A549 (cell line): ENCODE data around the gene KHDC1. TPM values are rescaled to one million over a fixed set of nuclear protein-coding genes. Genes with fewer than 3 reads are reported as not detected.

Source experiments
- polyA plus RNA-seq, 4 experiments: library from polyadenylated mRNA; depleted of rRNA in 3 of 4; stranded (reverse); fragments of >200 nt; fragmentation: RNase III in 1 of 4; extraction: RNeasy Plus Mini Kit Qiagen cat#74134 plus additional on column Dnase treatment in 1 of 4; gene quantifications; 2 replicates in 3 of 4; 3 replicates in 1 of 4; pipeline ENCODE4 v1.2.3, GENCODE V29; 2011 to 2017
- small RNA-seq, 6 experiments: library from RNA; depleted of rRNA; stranded (forward); fragments of <200 nt; gene quantifications; one replicate each; pipeline ENCODE3, GENCODE V24; 2012

KHDC1 gene
- polyA plus RNA-seq, 2 of the 4 experiments (the other 2 are of a cell fraction) = 4.5 to 5.2 TPM

Small RNA genes within 50 kb of the gene (small RNA-seq; reads per million reads assigned to genes)
- gene RPSAP41 = 0 reads per million in 6 experiments

Other genes with a start within 250 kb of the KHDC1 start
- 0.49 and 0.93 TPM in 2 replicates for gene KHDC1L, start 37.7 kb downstream of the KHDC1 start, polyA plus RNA-seq (2011; rRNA removed)
- gene KHDC1L, start 37.7 kb downstream of the KHDC1 start, polyA plus RNA-seq (2017; fragmentation: RNase III; extraction: RNeasy Plus Mini Kit Qiagen cat#74134 plus additional on column Dnase treatment) = 0.31 TPM in 1 of 3 replicates, not detected in the others
- gene DPPA5, start 91.1 kb upstream of the KHDC1 start, polyA plus RNA-seq (2011; rRNA removed) = not detected in 2 replicates
- gene DPPA5, start 91.1 kb upstream of the KHDC1 start, polyA plus RNA-seq (2017; fragmentation: RNase III; extraction: RNeasy Plus Mini Kit Qiagen cat#74134 plus additional on column Dnase treatment) = not detected in 3 replicates
- not detected in 2 replicates for gene KHDC3L, start 99.5 kb upstream of the KHDC1 start, polyA plus RNA-seq (2011; rRNA removed)
- not detected in 3 replicates for gene KHDC3L, start 99.5 kb upstream of the KHDC1 start, polyA plus RNA-seq (2017; fragmentation: RNase III; extraction: RNeasy Plus Mini Kit Qiagen cat#74134 plus additional on column Dnase treatment)
- gene OOEP, start 106.7 kb upstream of the KHDC1 start, polyA plus RNA-seq (2011; rRNA removed) = not detected in 2 replicates
- gene OOEP, start 106.7 kb upstream of the KHDC1 start, polyA plus RNA-seq (2017; fragmentation: RNase III; extraction: RNeasy Plus Mini Kit Qiagen cat#74134 plus additional on column Dnase treatment) = not detected in 3 replicates
- gene DDX43, start 131.6 kb upstream of the KHDC1 start, polyA plus RNA-seq (2011; rRNA removed) = not detected in 2 replicates
- gene DDX43, start 131.6 kb upstream of the KHDC1 start, polyA plus RNA-seq (2017; fragmentation: RNase III; extraction: RNeasy Plus Mini Kit Qiagen cat#74134 plus additional on column Dnase treatment) = not detected in 3 replicates
- gene CGAS, start 189.1 kb upstream of the KHDC1 start, polyA plus RNA-seq (2011; rRNA removed) = 4.6 and 7.2 TPM in 2 replicates
- gene CGAS, start 189.1 kb upstream of the KHDC1 start, polyA plus RNA-seq (2017; fragmentation: RNase III; extraction: RNeasy Plus Mini Kit Qiagen cat#74134 plus additional on column Dnase treatment) = 4.7 to 4.9 TPM (median 4.9 TPM) in 3 replicates
- 19.9 and 22.1 TPM in 2 replicates for gene MTO1, start 198.5 kb upstream of the KHDC1 start, polyA plus RNA-seq (2011; rRNA removed)
- 11.4 to 13.5 TPM (median 12.8 TPM) in 3 replicates for gene MTO1, start 198.5 kb upstream of the KHDC1 start, polyA plus RNA-seq (2017; fragmentation: RNase III; extraction: RNeasy Plus Mini Kit Qiagen cat#74134 plus additional on column Dnase treatment)